ENCODE results near the gene MCM10.

DNA sequence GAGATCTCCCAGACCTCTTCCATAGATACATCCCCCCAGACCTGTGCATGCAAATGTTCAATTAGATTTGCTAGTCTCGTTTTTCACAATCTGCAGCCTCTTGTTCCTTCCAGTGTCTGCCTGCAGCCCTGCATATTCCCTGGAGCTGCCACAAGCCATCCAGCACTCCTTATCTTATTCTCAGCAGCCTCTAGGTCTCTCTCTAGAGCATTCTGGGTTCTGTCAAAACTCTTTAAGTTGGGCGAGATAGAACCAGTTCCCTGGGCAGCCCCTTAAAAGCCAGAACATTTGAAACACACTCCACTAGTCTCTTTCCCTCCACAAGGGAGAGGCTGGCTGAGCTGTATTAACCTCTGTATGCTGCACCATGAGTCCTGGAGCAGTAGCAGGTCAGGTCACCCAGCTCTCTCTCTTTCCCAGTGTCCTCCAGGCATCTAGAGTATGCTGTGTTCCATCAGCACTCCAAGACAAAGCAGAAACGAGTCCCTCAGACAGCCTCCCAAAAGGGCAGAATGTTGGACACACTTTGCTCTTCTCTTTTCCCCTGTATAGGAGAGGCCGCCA, 20.6 kb upstream of the MCM10 start:
- TF ChIP-seq CTCF (IDR thresholded peaks at IDR 0.05; ENCODE audit: low read depth, low read length) (no peak), EZH2phosphoT487 (IDR thresholded peaks at IDR 0.05; ENCODE audit: low read depth) (no peak)
